GM23338 (cell line): ENCODE results near the gene TMPRSS13. TPM values are rescaled to one million over a fixed set of nuclear protein-coding genes. Genes with fewer than 3 reads are reported as not detected.

Source experiments
- ATAC-seq: fragments of 200-7000 bp; cut with Tn5 transposase; 3 replicates; pipeline ENCODE4 v1.9.1; 2020
- DNase-seq: peaks from one replicate; pipeline ENCODE4 v3.0.0-alpha.2; 2015; ENCODE audit warnings: low spot score
- H2AFZ ChIP-seq: fragments of 200-600 bp; sonication (generic); 2 replicates; pipeline ENCODE4 v1.8.0; 2016; ENCODE audit warnings: antibody characterized with exemption, mild to moderate bottlenecking, moderate library complexity
- H3F3A ChIP-seq: fragments of 200-600 bp; sonication (generic); replicated peaks from 2 replicates; pipeline ENCODE4 v1.8.0; 2017; ENCODE audit warnings: antibody characterized with exemption, mixed run types, low read depth
- H3K27ac ChIP-seq: fragments of 200-600 bp; sonication (generic); 2 replicates; pipeline ENCODE4 v1.6.1; 2016; ENCODE audit warnings: low read depth
- H3K27me3 ChIP-seq: fragments of 200-600 bp; sonication (generic); 2 replicates; pipeline ENCODE4 v1.8.0; 2016; ENCODE audit warnings: mild to moderate bottlenecking, mixed run types, moderate library complexity; ENCODE audit not compliant: insufficient read depth
- H3K36me3 ChIP-seq: fragments of 200-600 bp; sonication (generic); 2 replicates; pipeline ENCODE4 v1.8.0; 2016; ENCODE audit warnings: mild to moderate bottlenecking; ENCODE audit not compliant: insufficient read depth
- H3K4me1 ChIP-seq: fragments of 200-600 bp; sonication (generic); 2 replicates; pipeline ENCODE4 v1.8.0; 2016; ENCODE audit warnings: mild to moderate bottlenecking, moderate library complexity; ENCODE audit not compliant: insufficient read depth
- H3K4me2 ChIP-seq: fragments of 200-600 bp; sonication (generic); 2 replicates; pipeline ENCODE4 v1.7.1; 2017; ENCODE audit warnings: mixed run types
- H3K4me3 ChIP-seq: fragments of 200-600 bp; sonication (generic); 2 replicates; pipeline ENCODE4 v1.6.1; 2016; ENCODE audit warnings: mixed run types
- H3K79me2 ChIP-seq: fragments of 200-600 bp; sonication (generic); replicated peaks from 2 replicates; pipeline ENCODE4 v1.8.0; 2017; ENCODE audit warnings: mild to moderate bottlenecking; ENCODE audit not compliant: insufficient read depth
- H3K9me2 ChIP-seq: fragments of 200-600 bp; sonication (generic); 2 replicates; pipeline ENCODE4 v1.8.0; 2017; ENCODE audit not compliant: insufficient read depth
- H4K20me1 ChIP-seq: fragments of 200-600 bp; sonication (generic); replicated peaks from 2 replicates; pipeline ENCODE4 v1.8.0; 2017; ENCODE audit warnings: mild to moderate bottlenecking; ENCODE audit not compliant: insufficient read depth
- H3K27ac Mint-ChIP-seq: 2 replicates; pipeline ENCODE4 v1.8.0; 2020; ENCODE audit warnings: inconsistent platforms, mild to moderate bottlenecking, moderate library complexity, mixed read lengths
- H3K27me3 Mint-ChIP-seq: 3 replicates; pipeline ENCODE4 v1.8.0; 2022; ENCODE audit warnings: low read depth, mild to moderate bottlenecking, moderate library complexity, mixed read lengths, inconsistent platforms; ENCODE audit not compliant: insufficient read depth, poor library complexity
- H3K36me3 Mint-ChIP-seq: 3 replicates; pipeline ENCODE4 v1.8.0; 2021; ENCODE audit warnings: low read depth, mild to moderate bottlenecking, inconsistent platforms, moderate library complexity, mixed read lengths
- H3K4me1 Mint-ChIP-seq: 3 replicates; pipeline ENCODE4 v1.8.0; 2020; ENCODE audit warnings: mild to moderate bottlenecking, inconsistent platforms, mixed read lengths
- H3K4me3 Mint-ChIP-seq: 3 replicates; pipeline ENCODE4 v1.8.0; 2021; ENCODE audit warnings: moderate library complexity, mild to moderate bottlenecking, inconsistent platforms, mixed read lengths
- H3K9me3 Mint-ChIP-seq: 3 replicates; pipeline ENCODE4 v1.8.0; 2020; ENCODE audit warnings: moderate library complexity, mild to moderate bottlenecking, inconsistent platforms, mixed read lengths
- EZH2phosphoT487 ChIP-seq: fragments of 200-600 bp; sonication (generic); IDR thresholded peaks from one replicate; pipeline ENCODE4 v1.8.1; 2018; ENCODE audit warnings: antibody characterized with exemption; ENCODE audit not compliant: unreplicated experiment
- POLR2AphosphoS5 ChIP-seq: IDR thresholded peaks from 2 replicates; pipeline ENCODE4 v1.6.1; 2016; ENCODE audit warnings: antibody characterized with exemption, low read depth
- ZNF331 ChIP-seq: fragments of 250-450 bp; sonication (Bioruptor Pico); IDR thresholded peaks from 2 replicates; pipeline ENCODE4 v1.5.0; 2020; ENCODE audit warnings: low read depth, mild to moderate bottlenecking, moderate library complexity
- polyA plus RNA-seq: library from polyadenylated mRNA; unstranded; fragments of >200 nt; fragmentation: Nextera tagmentation; extraction: Ambion mirVana; gene quantifications from 2 replicates; pipeline ENCODE4 v1.2.1, GENCODE V29; 2016
- total RNA-seq: library from RNA; depleted of rRNA; stranded (reverse); fragments of >200 nt; shearing (Covaris generic); gene quantifications from 2 replicates; pipeline ENCODE4 v1.2.3, GENCODE V29; 2014
- TF ChIP-seq, protein P1 (sequence below): fragments of 250-450 bp; sonication (Bioruptor Pico); IDR thresholded peaks from 2 replicates; pipeline ENCODE4 v1.5.0; 2020; ENCODE audit warnings: mild to moderate bottlenecking, moderate library complexity
- TF ChIP-seq, protein P2 (sequence below): IDR thresholded peaks from one replicate; pipeline ENCODE4 v1.6.1; 2018; ENCODE audit warnings: antibody characterized with exemption; ENCODE audit not compliant: unreplicated experiment

TMPRSS13 gene
- total and polyA plus RNA-seq, 2 experiments from 2014 or later, result 0.31 TPM; not detected in 1

DNA sequence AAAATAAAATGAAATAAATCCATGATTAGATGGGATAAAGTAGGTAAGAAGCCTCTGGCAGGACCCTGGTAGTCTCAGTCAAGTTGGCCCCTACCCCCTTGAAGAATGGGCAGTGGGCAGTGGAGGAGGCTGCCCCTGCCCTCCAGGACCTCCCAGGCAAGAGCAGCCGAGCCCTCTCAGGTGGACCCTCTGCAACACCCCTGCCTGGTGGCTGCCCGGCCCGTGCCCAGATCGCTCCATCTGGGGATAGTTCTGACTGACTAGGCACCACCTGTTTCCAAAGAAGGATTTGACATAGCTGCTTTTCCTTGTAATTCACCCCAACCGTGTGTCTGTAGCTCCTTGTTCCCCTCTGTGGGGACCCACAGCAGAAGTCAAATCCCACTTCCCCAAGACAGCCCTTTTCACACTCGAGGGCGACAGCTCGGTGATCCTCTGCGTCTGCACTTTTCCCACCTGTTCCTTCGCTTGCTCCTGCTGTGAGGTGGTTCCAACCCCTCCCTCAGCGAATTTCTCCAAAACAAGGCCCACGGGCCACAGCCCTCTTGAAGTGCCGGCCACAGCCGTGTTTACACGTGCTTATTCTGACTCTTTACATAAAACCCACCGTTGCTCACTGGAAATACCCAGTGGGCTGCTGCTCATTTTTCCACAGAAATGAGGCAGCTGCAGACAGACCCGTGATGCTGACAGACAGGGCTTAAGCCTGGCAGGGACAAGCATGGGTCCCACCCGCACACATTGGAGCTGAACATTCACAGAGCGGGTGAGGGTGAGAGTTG, 5.5 kb upstream of the TMPRSS13 start:
- no peaks in the 10 kb centered on the region for H3K36me3 Mint-ChIP-seq
- TF ChIP-seq POLR2AphosphoS5, result no peak
- TF ChIP-seq, protein P1, sequence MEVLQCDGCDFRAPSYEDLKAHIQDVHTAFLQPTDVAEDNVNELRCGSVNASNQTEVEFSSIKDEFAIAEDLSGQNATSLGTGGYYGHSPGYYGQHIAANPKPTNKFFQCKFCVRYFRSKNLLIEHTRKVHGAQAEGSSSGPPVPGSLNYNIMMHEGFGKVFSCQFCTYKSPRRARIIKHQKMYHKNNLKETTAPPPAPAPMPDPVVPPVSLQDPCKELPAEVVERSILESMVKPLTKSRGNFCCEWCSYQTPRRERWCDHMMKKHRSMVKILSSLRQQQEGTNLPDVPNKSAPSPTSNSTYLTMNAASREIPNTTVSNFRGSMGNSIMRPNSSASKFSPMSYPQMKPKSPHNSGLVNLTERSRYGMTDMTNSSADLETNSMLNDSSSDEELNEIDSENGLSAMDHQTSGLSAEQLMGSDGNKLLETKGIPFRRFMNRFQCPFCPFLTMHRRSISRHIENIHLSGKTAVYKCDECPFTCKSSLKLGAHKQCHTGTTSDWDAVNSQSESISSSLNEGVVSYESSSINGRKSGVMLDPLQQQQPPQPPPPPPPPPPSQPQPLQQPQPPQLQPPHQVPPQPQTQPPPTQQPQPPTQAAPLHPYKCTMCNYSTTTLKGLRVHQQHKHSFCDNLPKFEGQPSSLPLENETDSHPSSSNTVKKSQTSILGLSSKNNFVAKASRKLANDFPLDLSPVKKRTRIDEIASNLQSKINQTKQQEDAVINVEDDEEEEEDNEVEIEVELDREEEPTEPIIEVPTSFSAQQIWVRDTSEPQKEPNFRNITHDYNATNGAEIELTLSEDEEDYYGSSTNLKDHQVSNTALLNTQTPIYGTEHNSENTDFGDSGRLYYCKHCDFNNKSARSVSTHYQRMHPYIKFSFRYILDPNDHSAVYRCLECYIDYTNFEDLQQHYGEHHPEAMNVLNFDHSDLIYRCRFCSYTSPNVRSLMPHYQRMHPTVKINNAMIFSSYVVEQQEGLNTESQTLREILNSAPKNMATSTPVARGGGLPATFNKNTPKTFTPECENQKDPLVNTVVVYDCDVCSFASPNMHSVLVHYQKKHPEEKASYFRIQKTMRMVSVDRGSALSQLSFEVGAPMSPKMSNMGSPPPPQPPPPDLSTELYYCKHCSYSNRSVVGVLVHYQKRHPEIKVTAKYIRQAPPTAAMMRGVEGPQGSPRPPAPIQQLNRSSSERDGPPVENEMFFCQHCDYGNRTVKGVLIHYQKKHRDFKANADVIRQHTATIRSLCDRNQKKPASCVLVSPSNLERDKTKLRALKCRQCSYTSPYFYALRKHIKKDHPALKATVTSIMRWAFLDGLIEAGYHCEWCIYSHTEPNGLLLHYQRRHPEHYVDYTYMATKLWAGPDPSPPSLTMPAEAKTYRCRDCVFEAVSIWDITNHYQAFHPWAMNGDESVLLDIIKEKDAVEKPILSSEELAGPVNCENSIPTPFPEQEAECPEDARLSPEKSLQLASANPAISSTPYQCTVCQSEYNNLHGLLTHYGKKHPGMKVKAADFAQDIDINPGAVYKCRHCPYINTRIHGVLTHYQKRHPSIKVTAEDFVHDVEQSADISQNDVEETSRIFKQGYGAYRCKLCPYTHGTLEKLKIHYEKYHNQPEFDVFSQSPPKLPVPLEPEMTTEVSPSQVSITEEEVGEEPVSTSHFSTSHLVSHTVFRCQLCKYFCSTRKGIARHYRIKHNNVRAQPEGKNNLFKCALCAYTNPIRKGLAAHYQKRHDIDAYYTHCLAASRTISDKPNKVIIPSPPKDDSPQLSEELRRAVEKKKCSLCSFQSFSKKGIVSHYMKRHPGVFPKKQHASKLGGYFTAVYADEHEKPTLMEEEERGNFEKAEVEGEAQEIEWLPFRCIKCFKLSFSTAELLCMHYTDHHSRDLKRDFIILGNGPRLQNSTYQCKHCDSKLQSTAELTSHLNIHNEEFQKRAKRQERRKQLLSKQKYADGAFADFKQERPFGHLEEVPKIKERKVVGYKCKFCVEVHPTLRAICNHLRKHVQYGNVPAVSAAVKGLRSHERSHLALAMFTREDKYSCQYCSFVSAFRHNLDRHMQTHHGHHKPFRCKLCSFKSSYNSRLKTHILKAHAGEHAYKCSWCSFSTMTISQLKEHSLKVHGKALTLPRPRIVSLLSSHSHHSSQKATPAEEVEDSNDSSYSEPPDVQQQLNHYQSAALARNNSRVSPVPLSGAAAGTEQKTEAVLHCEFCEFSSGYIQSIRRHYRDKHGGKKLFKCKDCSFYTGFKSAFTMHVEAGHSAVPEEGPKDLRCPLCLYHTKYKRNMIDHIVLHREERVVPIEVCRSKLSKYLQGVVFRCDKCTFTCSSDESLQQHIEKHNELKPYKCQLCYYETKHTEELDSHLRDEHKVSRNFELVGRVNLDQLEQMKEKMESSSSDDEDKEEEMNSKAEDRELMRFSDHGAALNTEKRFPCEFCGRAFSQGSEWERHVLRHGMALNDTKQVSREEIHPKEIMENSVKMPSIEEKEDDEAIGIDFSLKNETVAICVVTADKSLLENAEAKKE (CRISPR knock-in tag), result no peak
- TF ChIP-seq ZNF331 (CRISPR knock-in tag), result no peak
- H3K79me2 ChIP-seq, result no peaks in the 10 kb centered on the region
- H3K4me1 Mint-ChIP-seq, result peaks cover 25% of the 10 kb centered on the region
- H3K27me3 ChIP-seq, result no peaks in the 10 kb centered on the region
- no peak for ATAC-seq
- H3K4me2 ChIP-seq, result no peak overlapping the region
- H3K4me1 ChIP-seq, result peaks cover 9% of the 10 kb centered on the region; the same call in 1 of the 2 replicates
- H3K36me3 ChIP-seq, result no peaks in the 10 kb centered on the region
- H3K4me3 Mint-ChIP-seq, result no peak overlapping the region
- H2AFZ ChIP-seq, result no peak overlapping the region
- peaks cover 14% of the 10 kb centered on the region for H3K27me3 Mint-ChIP-seq
- no peaks in the 10 kb centered on the region for H3K9me2 ChIP-seq
- H3F3A ChIP-seq, result no peaks in the 10 kb centered on the region
- H3K27ac ChIP-seq, result no peak overlapping the region
- no peaks in the 10 kb centered on the region for H3K9me3 Mint-ChIP-seq
- no peaks in the 10 kb centered on the region for H4K20me1 ChIP-seq
- no peak for DNase-seq
- H3K27ac Mint-ChIP-seq, result no peak overlapping the region
- H3K4me3 ChIP-seq, result no peak overlapping the region

DNA sequence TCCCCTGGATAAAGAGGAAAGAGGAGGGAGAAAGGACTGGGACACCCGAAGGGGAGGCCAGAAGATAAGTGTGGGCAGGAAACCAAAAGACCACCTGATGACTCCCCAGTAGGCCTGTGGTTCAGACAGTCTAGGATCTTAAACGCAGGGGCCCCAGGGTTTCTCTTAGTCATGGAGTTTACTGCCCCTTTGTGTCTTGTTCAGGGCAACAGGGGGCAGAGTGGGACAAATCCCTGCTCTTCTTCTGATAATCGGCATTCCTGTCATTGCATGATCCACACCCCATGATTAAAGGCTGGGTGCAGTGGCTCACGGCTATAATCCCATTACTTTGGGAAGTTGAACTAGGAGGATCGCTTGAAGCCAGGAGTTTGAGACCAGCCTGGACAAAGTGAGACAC, 4.7 kb upstream of the TMPRSS13 start:
- no peaks in the 10 kb centered on the region for H3K9me3 Mint-ChIP-seq
- H3K4me1 ChIP-seq, result peaks cover 15% of the 10 kb centered on the region; the same call in 1 of the 2 replicates
- no peak overlapping the region for H3K27ac ChIP-seq
- no peaks in the 10 kb centered on the region for H3K27me3 ChIP-seq
- H3F3A ChIP-seq, result no peaks in the 10 kb centered on the region
- H2AFZ ChIP-seq, result peak overlapping the region; percentile 56; the same call in 1 of the 2 replicates
- H3K4me3 Mint-ChIP-seq, result no peak overlapping the region
- no peak overlapping the region for H3K4me2 ChIP-seq
- no peaks in the 10 kb centered on the region for H3K36me3 Mint-ChIP-seq
- peak; percentile 25 for ATAC-seq
- no peak overlapping the region for H3K4me3 ChIP-seq
- no peaks in the 10 kb centered on the region for H3K9me2 ChIP-seq
- no peak overlapping the region for H3K27ac Mint-ChIP-seq
- H4K20me1 ChIP-seq, result no peaks in the 10 kb centered on the region
- peaks cover 14% of the 10 kb centered on the region for H3K27me3 Mint-ChIP-seq
- DNase-seq, result peak; percentile 33
- no peaks in the 10 kb centered on the region for H3K36me3 ChIP-seq
- no peaks in the 10 kb centered on the region for H3K79me2 ChIP-seq
- peaks cover 33% of the 10 kb centered on the region for H3K4me1 Mint-ChIP-seq
- TF ChIP-seq, protein P2, sequence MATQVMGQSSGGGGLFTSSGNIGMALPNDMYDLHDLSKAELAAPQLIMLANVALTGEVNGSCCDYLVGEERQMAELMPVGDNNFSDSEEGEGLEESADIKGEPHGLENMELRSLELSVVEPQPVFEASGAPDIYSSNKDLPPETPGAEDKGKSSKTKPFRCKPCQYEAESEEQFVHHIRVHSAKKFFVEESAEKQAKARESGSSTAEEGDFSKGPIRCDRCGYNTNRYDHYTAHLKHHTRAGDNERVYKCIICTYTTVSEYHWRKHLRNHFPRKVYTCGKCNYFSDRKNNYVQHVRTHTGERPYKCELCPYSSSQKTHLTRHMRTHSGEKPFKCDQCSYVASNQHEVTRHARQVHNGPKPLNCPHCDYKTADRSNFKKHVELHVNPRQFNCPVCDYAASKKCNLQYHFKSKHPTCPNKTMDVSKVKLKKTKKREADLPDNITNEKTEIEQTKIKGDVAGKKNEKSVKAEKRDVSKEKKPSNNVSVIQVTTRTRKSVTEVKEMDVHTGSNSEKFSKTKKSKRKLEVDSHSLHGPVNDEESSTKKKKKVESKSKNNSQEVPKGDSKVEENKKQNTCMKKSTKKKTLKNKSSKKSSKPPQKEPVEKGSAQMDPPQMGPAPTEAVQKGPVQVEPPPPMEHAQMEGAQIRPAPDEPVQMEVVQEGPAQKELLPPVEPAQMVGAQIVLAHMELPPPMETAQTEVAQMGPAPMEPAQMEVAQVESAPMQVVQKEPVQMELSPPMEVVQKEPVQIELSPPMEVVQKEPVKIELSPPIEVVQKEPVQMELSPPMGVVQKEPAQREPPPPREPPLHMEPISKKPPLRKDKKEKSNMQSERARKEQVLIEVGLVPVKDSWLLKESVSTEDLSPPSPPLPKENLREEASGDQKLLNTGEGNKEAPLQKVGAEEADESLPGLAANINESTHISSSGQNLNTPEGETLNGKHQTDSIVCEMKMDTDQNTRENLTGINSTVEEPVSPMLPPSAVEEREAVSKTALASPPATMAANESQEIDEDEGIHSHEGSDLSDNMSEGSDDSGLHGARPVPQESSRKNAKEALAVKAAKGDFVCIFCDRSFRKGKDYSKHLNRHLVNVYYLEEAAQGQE, result no peak
- TF ChIP-seq EZH2phosphoT487, result no peak
